ENCODE data around the gene ANKLE2. TPM values are rescaled to one million over a fixed set of nuclear protein-coding genes. Genes with fewer than 3 reads are reported as not detected.

Gene ANKLE2
- total RNA-seq, 1 donor from 2014 or later = 59.1 TPM

- Histone ChIP-seq H3K9ac (no peak overlapping the region), H4K20me1 (ENCODE audit: low read depth) (no peaks in the 10 kb centered on the region), H3K36me3 (peaks cover 10% of the 10 kb centered on the region), H3K9me3 (ENCODE audit: low read depth) (no peaks in the 10 kb centered on the region), H3K27me3 (no peaks in the 10 kb centered on the region), H3K4me3 (no peak overlapping the region), H3F3A (ENCODE audit: low read depth) (peaks cover 10% of the 10 kb centered on the region), H3K4me1 (no peaks in the 10 kb centered on the region), H2AFZ (replicated peaks) (no peak overlapping the region), H3K79me2 (ENCODE audit: low read depth) (no peaks in the 10 kb centered on the region), H3K27ac (no peak overlapping the region), H3K4me2 (no peak overlapping the region)
- no peak for DNase-seq (ENCODE audit: low spot score)
- H3K27ac Mint-ChIP-seq = no peak overlapping the region
- TF ChIP-seq CTCF (IDR thresholded peaks at IDR 0.05) = no peak
- TF ChIP-seq EZH2phosphoT487 (IDR thresholded peaks at IDR 0.05) = no peak
- TF ChIP-seq EZH2 (IDR thresholded peaks at IDR 0.05) = no peak
- H3K27me3 Mint-ChIP-seq (ENCODE audit: insufficient read depth, low read depth) = peaks cover 11% of the 10 kb centered on the region
- peaks cover 6% of the 10 kb centered on the region for H3K4me1 Mint-ChIP-seq
- peaks cover 58% of the 10 kb centered on the region for H3K36me3 Mint-ChIP-seq
- peaks cover 3% of the 10 kb centered on the region for H3K9me3 Mint-ChIP-seq
- no peak overlapping the region for H3K4me3 Mint-ChIP-seq
These were observed 30.1 kb downstream of the ANKLE2 start for GRCh38 chr12:132731574-132731973.

- H2AFZ ChIP-seq (replicated peaks) = no peak overlapping the region
- H3K9me3 Mint-ChIP-seq = peaks cover 3% of the 10 kb centered on the region
- H3K36me3 Mint-ChIP-seq = peaks cover 59% of the 10 kb centered on the region
- H3K27me3 ChIP-seq = no peaks in the 10 kb centered on the region
- TF ChIP-seq EZH2phosphoT487 (IDR thresholded peaks at IDR 0.05) = no peak
- TF ChIP-seq EZH2 (IDR thresholded peaks at IDR 0.05) = no peak
- TF ChIP-seq CTCF (IDR thresholded peaks at IDR 0.05) = no peak
- peaks cover 5% of the 10 kb centered on the region for H3K4me1 Mint-ChIP-seq
- H3K79me2 ChIP-seq (ENCODE audit: low read depth) = no peaks in the 10 kb centered on the region
- H3K4me3 ChIP-seq = no peak overlapping the region
- H4K20me1 ChIP-seq (ENCODE audit: low read depth) = no peaks in the 10 kb centered on the region
- peaks cover 8% of the 10 kb centered on the region for H3K27me3 Mint-ChIP-seq (ENCODE audit: insufficient read depth, low read depth)
- no peaks in the 10 kb centered on the region for H3K9me3 ChIP-seq (ENCODE audit: low read depth)
- no peak for DNase-seq (ENCODE audit: low spot score)
- H3F3A ChIP-seq (ENCODE audit: low read depth) = peaks cover 10% of the 10 kb centered on the region
- H3K4me3 Mint-ChIP-seq = no peak overlapping the region
- H3K27ac ChIP-seq = no peak overlapping the region
- H3K27ac Mint-ChIP-seq = peak overlapping the region; percentile 53
- H3K4me2 ChIP-seq = no peak overlapping the region
- peaks cover 10% of the 10 kb centered on the region for H3K36me3 ChIP-seq
- H3K9ac ChIP-seq = no peak overlapping the region
- H3K4me1 ChIP-seq = no peaks in the 10 kb centered on the region
These were observed 31.3 kb downstream of the ANKLE2 start for GRCh38 chr12:132730353-132730752.

- Mint-ChIP-seq H3K9me3 (peaks cover 3% of the 10 kb centered on the region), H3K4me1 (peaks cover 3% of the 10 kb centered on the region), H3K4me3 (no peak overlapping the region), H3K36me3 (peaks cover 60% of the 10 kb centered on the region), H3K27ac (peak overlapping the region; percentile 53), H3K27me3 (ENCODE audit: insufficient read depth, low read depth) (peaks cover 8% of the 10 kb centered on the region)
- Histone ChIP-seq H3K4me1 (no peaks in the 10 kb centered on the region), H3K36me3 (peaks cover 10% of the 10 kb centered on the region), H3K9ac (no peak overlapping the region), H3F3A (ENCODE audit: low read depth) (peaks cover 10% of the 10 kb centered on the region), H3K4me3 (no peak overlapping the region), H3K27ac (no peak overlapping the region), H4K20me1 (ENCODE audit: low read depth) (no peaks in the 10 kb centered on the region), H3K27me3 (no peaks in the 10 kb centered on the region), H3K9me3 (ENCODE audit: low read depth) (no peaks in the 10 kb centered on the region), H2AFZ (replicated peaks) (no peak overlapping the region), H3K4me2 (no peak overlapping the region), H3K79me2 (ENCODE audit: low read depth) (no peaks in the 10 kb centered on the region)
- no peak for DNase-seq (ENCODE audit: low spot score)
- no peak for TF ChIP-seq EZH2 (IDR thresholded peaks at IDR 0.05)
- TF ChIP-seq CTCF (IDR thresholded peaks at IDR 0.05) = no peak
- TF ChIP-seq EZH2phosphoT487 (IDR thresholded peaks at IDR 0.05) = no peak
These were observed 31.9 kb downstream of the ANKLE2 start for GRCh38 chr12:132729541-132730320.
